Psoas muscle (tissue), 8 donors: ENCODE data around the gene IL17RC. TPM values are rescaled to one million over a fixed set of nuclear protein-coding genes. Genes with fewer than 3 reads are reported as not detected.
A peak's percentile ranks its signal among the peaks of the same experiment; 100 is the strongest.

Experiments used
- ATAC-seq, 4 donors: fragments of 200-7000 bp; cut with Tn5 transposase; one replicate each; pipeline ENCODE4 v1.9.1; 2020; ENCODE audit warnings: moderate library complexity in 3 of 4, mild to moderate bottlenecking in 2 of 4
- DNase-seq, 2 donors: peaks; one replicate each; pipeline ENCODE4 v3.0.0-alpha.2; 2020
- H3K27ac ChIP-seq: fragments of 200-600 bp; one replicate; pipeline ENCODE4 v1.8.0; 2022
- H3K27me3 ChIP-seq, 3 donors: fragments of 200-600 bp in 1 of 3; one replicate each; pipeline versions ENCODE4 v1.6.1 to v1.8.0; 2013 to 2022; ENCODE audit warnings: low read length in 2 of 3, mild to moderate bottlenecking in 2 of 3, moderate library complexity in 1 of 3; ENCODE audit not compliant: insufficient read depth in 3 of 3
- H3K36me3 ChIP-seq, 2 donors: fragments of 200-600 bp in 1 of 2; one replicate each; pipeline versions ENCODE4 v1.6.1 to v1.8.0; 2013 to 2022; ENCODE audit warnings: low read depth in 1 of 2, mild to moderate bottlenecking in 1 of 2, moderate library complexity in 1 of 2; ENCODE audit not compliant: insufficient read depth in 1 of 2
- H3K4me1 ChIP-seq: fragments of 200-600 bp; one replicate; pipeline ENCODE4 v1.8.0; 2022
- H3K4me3 ChIP-seq: fragments of 200-600 bp; one replicate; pipeline ENCODE4 v1.8.0; 2022; ENCODE audit warnings: mild to moderate bottlenecking
- H3K9me3 ChIP-seq: fragments of 200-600 bp; one replicate; pipeline ENCODE4 v1.8.0; 2022
- CTCF ChIP-seq: fragments of 200-600 bp; IDR thresholded peaks from one replicate; pipeline ENCODE4 v1.8.0; 2022; ENCODE audit warnings: antibody characterized with exemption
- WGBS, 3 donors: extraction: QIAGEN DNeasy Blood & Tissue Kit; methylation state at CpG; one replicate each; pipeline versions ENCODE4 v1.1.6 to v1.1.7; 2013; 5-methylcytosine and 5-hydroxymethylcytosine counted together
- intact Hi-C, 2 donors: fragments of 100-400 bp; cut with DNase I; formaldehyde crosslinking; loops; one replicate each; pipeline versions ENCODE4 v1.11.0 to v1.14.2; 2022
- polyA plus RNA-seq, 3 donors: library from polyadenylated mRNA; stranded (reverse); fragments of 200-250 nt; gene quantifications; one replicate each; pipeline ENCODE4 v1.2.3, GENCODE V29; 2013
- total RNA-seq, 4 donors: library from RNA; stranded (reverse); fragmentation: NEBNext Ultra II Directional in 2 of 4; extraction: Animal tissue kit (Norgen Biotek cat#: 25700) in 2 of 4; gene quantifications; one replicate each; pipeline versions ENCODE4 v1.2.1 to v1.2.4, GENCODE V29; 2021 to 2023
- donor health status: healthy with polysubstance abuse.
- donor health status: DM: no; HTN: no; CAD: no; lungs with moderate emphysema.
- donor health status: Bipolar disorder and iron deficiency.
- donor health status: healthy.
- donor health status: DM: yes; HTN: yes; CAD: no.
- donor health status: DM: no; HTN: no; CAD: no.
- donor health status: DM: no; HTN: no; CAD: no.
- donor health status: DM: yes; HTN: yes; CAD: no.

Gene IL17RC
- total and polyA plus RNA-seq, 7 donors: 10.4 to 27.0 (median 14.9) TPM

- H3K9me3 ChIP-seq: no peaks in the 10 kb centered on the region
- 56 to 67% (median 60%) methylated on average over 11 to 13 of the region's 13 CpGs for WGBS, 3 donors
- intact Hi-C loops: no loop called here
- H3K27ac ChIP-seq: peak within 1 kb of the TSS; percentile 46
- no peak for TF ChIP-seq CTCF
- H3K4me1 ChIP-seq: peaks cover 6% of the 10 kb centered on the region
- H3K36me3 ChIP-seq: no peaks in the 10 kb centered on the region
- H3K27me3 ChIP-seq: no peaks in the 10 kb centered on the region
- ATAC-seq (peak in 2 of 4 donors; percentile 11 to 21), DNase-seq (no peak)
- H3K4me3 ChIP-seq: peak within 1 kb of the TSS; percentile 38
Measured at GRCh38 chr3:9902372-9903237, 14.3 kb upstream of the IL17RC start, which contains the start of gene IL17RE. TSS of gene IL17RE (plus strand) at chr3:9902848. CDS start at chr3:9902933, 85 bp downstream.

- H3K36me3 ChIP-seq: no peaks in the 10 kb centered on the region
- peaks cover 2% of the 10 kb centered on the region for H3K4me1 ChIP-seq
- TF ChIP-seq CTCF: no peak
- H3K9me3 ChIP-seq: no peaks in the 10 kb centered on the region
- peak in 2 of 4 donors; percentile 23 to 25 for ATAC-seq
- no peak for DNase-seq
- H3K4me3 ChIP-seq: peak overlapping the region; percentile 38
- H3K27me3 ChIP-seq: no peaks in the 10 kb centered on the region
- intact Hi-C loops: no loop called here
- peak overlapping the region; percentile 46 for H3K27ac ChIP-seq
- WGBS, 3 donors: 43 to 44% (median 43%) methylated on average over 4 of the region's 4 CpGs
Measured at GRCh38 chr3:9903238-9903624, 13.7 kb upstream of the IL17RC start.

GRCh38 chr3:9903904-9904303 is 13.0 kb upstream of the IL17RC start:
- Histone ChIP-seq H3K27me3 (no peaks in the 10 kb centered on the region), H3K9me3 (no peaks in the 10 kb centered on the region), H3K4me1 (no peaks in the 10 kb centered on the region), H3K36me3 (no peaks in the 10 kb centered on the region), H3K4me3 (no peak overlapping the region), H3K27ac (no peak overlapping the region)
- DNase-seq (no peak), ATAC-seq (no peak)
- TF ChIP-seq CTCF: no peak
- 87 to 92% (median 88%) methylated on average over 4 of the region's 4 CpGs for WGBS, 3 donors
- intact Hi-C loops: no loop called here

GRCh38 chr3:9906480-9906879 is 10.4 kb upstream of the IL17RC start:
- no peak for TF ChIP-seq CTCF

More at GRCh38 chr3:9906480-9906879, 10.4 kb upstream of the IL17RC start:
- DNase-seq (no peak), ATAC-seq (no peak)
- no peak overlapping the region for H3K27ac ChIP-seq
- WGBS, 3 donors: 93 to 97% (median 95%) methylated on average over 5 of the region's 5 CpGs
- no peaks in the 10 kb centered on the region for H3K4me1 ChIP-seq
- H3K27me3 ChIP-seq: no peaks in the 10 kb centered on the region
- no peaks in the 10 kb centered on the region for H3K9me3 ChIP-seq
- H3K4me3 ChIP-seq: no peak overlapping the region
- intact Hi-C loops: no loop called here
- H3K36me3 ChIP-seq: no peaks in the 10 kb centered on the region
